ENCODE results near the gene MAPK14.

- no peak for TF ChIP-seq EZH2 (IDR thresholded peaks at IDR 0.05; ENCODE audit: low read length, unreplicated experiment)
- TF ChIP-seq, protein P1, sequence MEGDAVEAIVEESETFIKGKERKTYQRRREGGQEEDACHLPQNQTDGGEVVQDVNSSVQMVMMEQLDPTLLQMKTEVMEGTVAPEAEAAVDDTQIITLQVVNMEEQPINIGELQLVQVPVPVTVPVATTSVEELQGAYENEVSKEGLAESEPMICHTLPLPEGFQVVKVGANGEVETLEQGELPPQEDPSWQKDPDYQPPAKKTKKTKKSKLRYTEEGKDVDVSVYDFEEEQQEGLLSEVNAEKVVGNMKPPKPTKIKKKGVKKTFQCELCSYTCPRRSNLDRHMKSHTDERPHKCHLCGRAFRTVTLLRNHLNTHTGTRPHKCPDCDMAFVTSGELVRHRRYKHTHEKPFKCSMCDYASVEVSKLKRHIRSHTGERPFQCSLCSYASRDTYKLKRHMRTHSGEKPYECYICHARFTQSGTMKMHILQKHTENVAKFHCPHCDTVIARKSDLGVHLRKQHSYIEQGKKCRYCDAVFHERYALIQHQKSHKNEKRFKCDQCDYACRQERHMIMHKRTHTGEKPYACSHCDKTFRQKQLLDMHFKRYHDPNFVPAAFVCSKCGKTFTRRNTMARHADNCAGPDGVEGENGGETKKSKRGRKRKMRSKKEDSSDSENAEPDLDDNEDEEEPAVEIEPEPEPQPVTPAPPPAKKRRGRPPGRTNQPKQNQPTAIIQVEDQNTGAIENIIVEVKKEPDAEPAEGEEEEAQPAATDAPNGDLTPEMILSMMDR (conservative IDR thresholded peaks at IDR 0.05; ENCODE audit: low read depth, low read length), result no peak
Measured at GRCh38 chr6:36125575-36125974, 98.0 kb downstream of the MAPK14 start.

Measured in PC-3 (cell line).